Endothelial cell of umbilical vein (primary cell): ENCODE results near the gene CFAP57. TPM values are rescaled to one million over a fixed set of nuclear protein-coding genes. Genes with fewer than 3 reads are reported as not detected.

Experiments used
- BruUV-seq: library from RNA; stranded (reverse); fragments of 400-500 nt; replicated peaks from 2 replicates; lab custom pipeline; 2021; lab: Mats Ljungman, UMichigan
- CTCF ChIA-PET: fragments of 300-600, 350-600 bp; sonication (Branson Sonifier 250); formaldehyde crosslinking; loops from one replicate; lab custom pipeline; 2021; ENCODE audit warnings: antibody characterized with exemption, inconsistent platforms; lab: Charles Lee
- POLR2A ChIA-PET: fragments of 300-600, 350-600 bp; sonication (Branson Sonifier 250); formaldehyde crosslinking; loops from one replicate; lab custom pipeline; 2021; ENCODE audit warnings: antibody characterized with exemption, inconsistent platforms; lab: Charles Lee
- DNase-seq: peaks from one replicate; pipeline ENCODE4 v3.0.0-alpha.2; 2011; ENCODE audit warnings: low read depth, low spot score
- FAIRE-seq: peaks from 2 replicates; lab custom pipeline; 2011; peaks lifted over from hg19 to GRCh38; lab: Jason Lieb, UNC
- H2AFZ ChIP-seq: 2 replicates; pipeline ENCODE4 v1.6.0; 2012; ENCODE audit warnings: low read depth, low read length, control low read depth, inconsistent platforms
- H3K27ac ChIP-seq: 2 replicates; pipeline ENCODE4 v1.5.1; 2011; ENCODE audit warnings: low read depth, mild to moderate bottlenecking, control low read depth, low read length, moderate library complexity; ENCODE audit not compliant: insufficient read depth
- H3K27me3 ChIP-seq, 2 experiments: 2 replicates each; pipeline versions ENCODE4 v1.6.0 to v1.6.1; 2011; ENCODE audit warnings: low read length in 2 of 2, mixed read lengths in 1 of 2; ENCODE audit not compliant: control insufficient read depth in 2 of 2, insufficient read depth in 2 of 2
- H3K36me3 ChIP-seq, 2 experiments: 2 replicates in 1 of 2; 3 replicates in 1 of 2; pipeline ENCODE4 v1.5.1; 2011; ENCODE audit warnings: low read length in 2 of 2, mild to moderate bottlenecking in 1 of 2, moderate library complexity in 1 of 2; ENCODE audit not compliant: control insufficient read depth in 2 of 2, insufficient read depth in 2 of 2; ENCODE audit errors: extremely low read depth in 1 of 2
- H3K4me1 ChIP-seq: 3 replicates; pipeline ENCODE4 v1.5.1; 2011; ENCODE audit warnings: mild to moderate bottlenecking, low read length; ENCODE audit not compliant: control insufficient read depth, insufficient read depth; ENCODE audit errors: extremely low read depth
- H3K4me2 ChIP-seq: 2 replicates; pipeline ENCODE4 v1.6.1; 2011; ENCODE audit warnings: low read length, control low read depth, mixed read lengths; ENCODE audit not compliant: insufficient read depth
- H3K4me3 ChIP-seq, 3 experiments: fragments of 200-600 bp in 1 of 3; sonication (generic), shearing (Covaris generic) in 1 of 3; replicated peaks in 1 of 3; 2 replicates each; pipeline ENCODE4 v1.5.1; 2011 to 2016; ENCODE audit warnings: control low read depth in 3 of 3, low read length in 3 of 3, mild to moderate bottlenecking in 2 of 3, inconsistent platforms in 1 of 3, low read depth in 1 of 3, moderate library complexity in 1 of 3; ENCODE audit not compliant: insufficient read depth in 1 of 3
- H3K79me2 ChIP-seq: 2 replicates; pipeline ENCODE4 v1.6.0; 2012; ENCODE audit warnings: low read length, inconsistent platforms; ENCODE audit not compliant: control insufficient read depth, insufficient read depth
- H3K9ac ChIP-seq: replicated peaks from 2 replicates; pipeline ENCODE3; 2011; ENCODE audit warnings: low read length, control low read depth; ENCODE audit not compliant: insufficient read depth; ENCODE audit errors: extremely low read depth
- H3K9me1 ChIP-seq: replicated peaks from 3 replicates; pipeline ENCODE4 v1.6.0; 2011; ENCODE audit warnings: mild to moderate bottlenecking, low read length; ENCODE audit not compliant: control insufficient read depth, insufficient read depth; ENCODE audit errors: extremely low read depth
- H3K9me3 ChIP-seq: replicated peaks from 2 replicates; pipeline ENCODE4 v1.5.1; 2012; ENCODE audit warnings: low read length, inconsistent platforms; ENCODE audit not compliant: control insufficient read depth, insufficient read depth
- H4K20me1 ChIP-seq: replicated peaks from 2 replicates; pipeline ENCODE3; 2011; ENCODE audit warnings: mild to moderate bottlenecking, low read length; ENCODE audit not compliant: control insufficient read depth, insufficient read depth; ENCODE audit errors: extremely low read depth
- EZH2 ChIP-seq: IDR thresholded peaks from 2 replicates; pipeline ENCODE4 v1.6.1; 2012; ENCODE audit warnings: borderline replicate concordance, low read depth, mild to moderate bottlenecking, moderate library complexity, low read length, inconsistent platforms; ENCODE audit not compliant: severe bottlenecking
- FOS ChIP-seq: IDR thresholded peaks from 2 replicates; pipeline ENCODE4 v1.6.1; 2011; ENCODE audit warnings: mild to moderate bottlenecking, low read length, moderate library complexity, borderline replicate concordance; ENCODE audit not compliant: insufficient read depth
- GATA2 ChIP-seq: IDR thresholded peaks from 2 replicates; pipeline ENCODE4 v1.7.0; 2011; ENCODE audit warnings: low read depth, mild to moderate bottlenecking, moderate library complexity, mixed read lengths, low read length; ENCODE audit not compliant: insufficient read length, insufficient read depth
- JUN ChIP-seq: IDR thresholded peaks from 2 replicates; pipeline ENCODE4 v1.6.1; 2011; ENCODE audit warnings: borderline replicate concordance, low read depth; ENCODE audit not compliant: insufficient read length, insufficient read depth
- MAX ChIP-seq: IDR thresholded peaks from 2 replicates; pipeline ENCODE4 v1.6.1; 2011; ENCODE audit not compliant: insufficient read depth, insufficient read length
- MYC ChIP-seq: IDR thresholded peaks from one replicate; pipeline ENCODE4 v1.6.1; 2011; ENCODE audit warnings: mild to moderate bottlenecking, low read depth, low read length
- POLR2A ChIP-seq: IDR thresholded peaks from 2 replicates; pipeline ENCODE4 v1.6.1; 2012; ENCODE audit warnings: low read depth, mild to moderate bottlenecking, control low read depth, low read length
- POLR2AphosphoS5 ChIP-seq: IDR thresholded peaks from 2 replicates; pipeline ENCODE4 v1.6.1; 2012; ENCODE audit warnings: low read depth, mild to moderate bottlenecking, control low read depth, low read length, moderate library complexity; ENCODE audit not compliant: insufficient read depth
- dilution Hi-C: fragments of 300-500 bp; cut with MboI; formaldehyde crosslinking; loops from one replicate; pipeline ENCODE4 v1.15.0; 2019; ENCODE audit warnings: low sequenced_read_pairs; ENCODE audit not compliant: extremely low pct_ligation_motif_present
- intact Hi-C: fragments of 100-400 bp; cut with micrococcal nuclease; formaldehyde crosslinking; loops from one replicate; pipeline ENCODE4 v1.10.0; 2022
- polyA plus RNA-seq, 4 experiments: library from polyadenylated mRNA; depleted of rRNA in 3 of 4; stranded (reverse) in 3 of 4; unstranded in 1 of 4; fragments of >200 nt; gene quantifications; 2 replicates each; pipeline versions ENCODE4 v1.2.1 to v1.2.3, GENCODE V29; 2011 to 2012; ENCODE audit warnings: missing spikeins in 1 of 4
- total RNA-seq: library from RNA; stranded (reverse); gene quantifications from 2 replicates; pipeline ENCODE4 v1.2.3, GENCODE V29; 2021
- TF ChIP-seq, protein P1 (sequence below), 2 donors: IDR thresholded peaks; 1 replicate in 1 of 2; 2 replicates in 1 of 2; pipeline ENCODE4 v1.5.1; 2011; ENCODE audit warnings: low read length in 2 of 2, mild to moderate bottlenecking in 2 of 2, moderate library complexity in 2 of 2, control low read depth in 1 of 2, inconsistent platforms in 1 of 2, low read depth in 1 of 2; ENCODE audit not compliant: insufficient read depth in 1 of 2; ENCODE audit errors: extremely low read depth in 1 of 2

The CFAP57 gene
- total and polyA plus RNA-seq, 2 donors (not counting 3 experiments of a cell fraction or from before 2014, with no cell fraction given), result 0.88 to 0.91 TPM

DNA sequence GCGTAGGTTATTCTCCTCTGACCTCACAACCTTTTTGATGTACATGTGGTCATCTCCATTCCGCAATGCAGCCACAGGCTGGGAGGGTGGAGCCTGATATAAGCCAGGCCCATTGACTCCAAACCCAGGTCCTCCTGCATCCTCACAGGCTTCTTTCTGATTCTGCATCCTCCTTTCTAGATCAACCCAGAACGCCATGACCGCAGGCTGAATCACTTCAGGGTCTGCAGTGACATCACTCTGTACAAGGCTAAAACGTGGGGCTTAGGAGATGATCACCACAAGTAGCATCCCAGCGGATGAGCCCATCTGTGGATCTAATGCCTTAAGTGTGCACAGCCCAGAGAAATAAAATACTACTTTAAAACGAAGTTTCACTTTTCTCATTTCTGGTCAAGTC lies 16.1 kb upstream of the CFAP57 start:
- CTCF ChIA-PET, result no interaction called here
- H3K9ac ChIP-seq, result no peak overlapping the region

More for the DNA sequence above, 16.1 kb upstream of the CFAP57 start:
- Histone ChIP-seq H2AFZ (no peak overlapping the region), H3K9me1 (no peaks in the 10 kb centered on the region), H3K9me3 (no peaks in the 10 kb centered on the region), H3K36me3 (no peaks in the 10 kb centered on the region), H3K4me2 (no peak overlapping the region), H4K20me1 (no peaks in the 10 kb centered on the region), H3K27me3 (peaks cover 6 to 9% of the 10 kb centered on the region in 2 experiments), H3K4me3 (no peak overlapping the region), H3K4me1 (no peaks in the 10 kb centered on the region), H3K27ac (no peak overlapping the region), H3K79me2 (no peaks in the 10 kb centered on the region)
- POLR2A ChIA-PET, result no interaction called here
- FAIRE-seq, result no peak
- TF ChIP-seq MAX, result no peak
- no peak for TF ChIP-seq JUN
- TF ChIP-seq GATA2, result no peak
- no peak for TF ChIP-seq POLR2AphosphoS5
- no peak for TF ChIP-seq POLR2A
- TF ChIP-seq, protein P1, sequence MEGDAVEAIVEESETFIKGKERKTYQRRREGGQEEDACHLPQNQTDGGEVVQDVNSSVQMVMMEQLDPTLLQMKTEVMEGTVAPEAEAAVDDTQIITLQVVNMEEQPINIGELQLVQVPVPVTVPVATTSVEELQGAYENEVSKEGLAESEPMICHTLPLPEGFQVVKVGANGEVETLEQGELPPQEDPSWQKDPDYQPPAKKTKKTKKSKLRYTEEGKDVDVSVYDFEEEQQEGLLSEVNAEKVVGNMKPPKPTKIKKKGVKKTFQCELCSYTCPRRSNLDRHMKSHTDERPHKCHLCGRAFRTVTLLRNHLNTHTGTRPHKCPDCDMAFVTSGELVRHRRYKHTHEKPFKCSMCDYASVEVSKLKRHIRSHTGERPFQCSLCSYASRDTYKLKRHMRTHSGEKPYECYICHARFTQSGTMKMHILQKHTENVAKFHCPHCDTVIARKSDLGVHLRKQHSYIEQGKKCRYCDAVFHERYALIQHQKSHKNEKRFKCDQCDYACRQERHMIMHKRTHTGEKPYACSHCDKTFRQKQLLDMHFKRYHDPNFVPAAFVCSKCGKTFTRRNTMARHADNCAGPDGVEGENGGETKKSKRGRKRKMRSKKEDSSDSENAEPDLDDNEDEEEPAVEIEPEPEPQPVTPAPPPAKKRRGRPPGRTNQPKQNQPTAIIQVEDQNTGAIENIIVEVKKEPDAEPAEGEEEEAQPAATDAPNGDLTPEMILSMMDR (IDR thresholded peaks at IDR 0.05; ENCODE audit: extremely low read depth in 1 of 2, insufficient read depth in 1 of 2, low read depth in 1 of 2, low read length in 2 of 2), result no peak
- TF ChIP-seq EZH2, result no peak
- TF ChIP-seq MYC, result no peak
- TF ChIP-seq FOS, result no peak
- DNase-seq, result no peak
- intact Hi-C loops, result no loop called here
- no TSS peak for BruUV-seq
- dilution Hi-C loops, result no loop called here
